Measurements from ENCODE around the gene GRB7. TPM values are rescaled to one million over a fixed set of nuclear protein-coding genes. Genes with fewer than 3 reads are reported as not detected.

Gene GRB7
- total RNA-seq, 1 donor from 2014 or later = not detected

- peak overlapping the region; percentile 25 for H3K4me3 Mint-ChIP-seq
- no peak for DNase-seq (ENCODE audit: low read depth, low spot score)
- TF ChIP-seq CTCF (conservative IDR thresholded peaks at IDR 0.05) = no peak
- H3K27ac Mint-ChIP-seq (ENCODE audit: unreplicated experiment) = no peak overlapping the region
- no peaks in the 10 kb centered on the region for H3K36me3 Mint-ChIP-seq (ENCODE audit: low read depth)
- peaks cover 72% of the 10 kb centered on the region for H3K27me3 Mint-ChIP-seq (ENCODE audit: low read depth)
- H3K9me3 Mint-ChIP-seq = no peaks in the 10 kb centered on the region
- no peaks in the 10 kb centered on the region for H3K4me1 Mint-ChIP-seq
Measured at GRCh38 chr17:39735882-39736281, 1.9 kb upstream of the GRB7 start.

GRCh38 chr17:39736319-39737165 lies 1.2 kb upstream of the GRB7 start:
- no peaks in the 10 kb centered on the region for H3K9me3 Mint-ChIP-seq
- peaks cover 79% of the 10 kb centered on the region for H3K27me3 Mint-ChIP-seq (ENCODE audit: low read depth)
- H3K36me3 Mint-ChIP-seq (ENCODE audit: low read depth) = no peaks in the 10 kb centered on the region
- DNase-seq (ENCODE audit: low read depth, low spot score) = no peak
- no peak overlapping the region for H3K27ac Mint-ChIP-seq (ENCODE audit: unreplicated experiment)
- no peak overlapping the region for H3K4me3 Mint-ChIP-seq
- TF ChIP-seq CTCF (conservative IDR thresholded peaks at IDR 0.05) = no peak
- no peaks in the 10 kb centered on the region for H3K4me1 Mint-ChIP-seq

- Mint-ChIP-seq H3K4me1 (no peaks in the 10 kb centered on the region), H3K27me3 (ENCODE audit: low read depth) (peaks cover 86% of the 10 kb centered on the region), H3K36me3 (ENCODE audit: low read depth) (no peaks in the 10 kb centered on the region), H3K27ac (ENCODE audit: unreplicated experiment) (no peak overlapping the region), H3K9me3 (no peaks in the 10 kb centered on the region), H3K4me3 (no peak overlapping the region)
- DNase-seq (ENCODE audit: low read depth, low spot score) = no peak
- TF ChIP-seq CTCF (conservative IDR thresholded peaks at IDR 0.05) = no peak
Measured at GRCh38 chr17:39737206-39737759, 455 bp upstream of the GRB7 start.

- H3K4me1 Mint-ChIP-seq = no peaks in the 10 kb centered on the region
- TF ChIP-seq CTCF (conservative IDR thresholded peaks at IDR 0.05) = no peak
- DNase-seq (ENCODE audit: low read depth, low spot score) = no peak
- no peaks in the 10 kb centered on the region for H3K9me3 Mint-ChIP-seq
- no peak overlapping the region for H3K4me3 Mint-ChIP-seq
- no peak overlapping the region for H3K27ac Mint-ChIP-seq (ENCODE audit: unreplicated experiment)
- no peaks in the 10 kb centered on the region for H3K36me3 Mint-ChIP-seq (ENCODE audit: low read depth)
- peaks cover 89% of the 10 kb centered on the region for H3K27me3 Mint-ChIP-seq (ENCODE audit: low read depth)
Measured at GRCh38 chr17:39738568-39738901, 797 bp downstream of the GRB7 start.

- H3K27me3 Mint-ChIP-seq (ENCODE audit: low read depth) = peaks cover 94% of the 10 kb centered on the region
- no peak for DNase-seq (ENCODE audit: low read depth, low spot score)
- no peak overlapping the region for H3K27ac Mint-ChIP-seq (ENCODE audit: unreplicated experiment)
- H3K4me3 Mint-ChIP-seq = peak overlapping the region; percentile 65
- H3K9me3 Mint-ChIP-seq = no peaks in the 10 kb centered on the region
- no peaks in the 10 kb centered on the region for H3K36me3 Mint-ChIP-seq (ENCODE audit: low read depth)
- no peak for TF ChIP-seq CTCF (conservative IDR thresholded peaks at IDR 0.05)
- H3K4me1 Mint-ChIP-seq = no peaks in the 10 kb centered on the region
Measured at GRCh38 chr17:39738983-39739884, 1.5 kb downstream of the GRB7 start.
